HG03378 (cell line): Measurements from ENCODE around the gene VIPR1.

ENCODE experiments used
- ATAC-seq: cut with Tn5 transposase; IDR thresholded peaks from one replicate; pipeline ENCODE4 v1.9.1; 2021; ENCODE audit warnings: mild to moderate bottlenecking, moderate library complexity; ENCODE audit not compliant: unreplicated experiment

Gene VIPR1

DNA sequence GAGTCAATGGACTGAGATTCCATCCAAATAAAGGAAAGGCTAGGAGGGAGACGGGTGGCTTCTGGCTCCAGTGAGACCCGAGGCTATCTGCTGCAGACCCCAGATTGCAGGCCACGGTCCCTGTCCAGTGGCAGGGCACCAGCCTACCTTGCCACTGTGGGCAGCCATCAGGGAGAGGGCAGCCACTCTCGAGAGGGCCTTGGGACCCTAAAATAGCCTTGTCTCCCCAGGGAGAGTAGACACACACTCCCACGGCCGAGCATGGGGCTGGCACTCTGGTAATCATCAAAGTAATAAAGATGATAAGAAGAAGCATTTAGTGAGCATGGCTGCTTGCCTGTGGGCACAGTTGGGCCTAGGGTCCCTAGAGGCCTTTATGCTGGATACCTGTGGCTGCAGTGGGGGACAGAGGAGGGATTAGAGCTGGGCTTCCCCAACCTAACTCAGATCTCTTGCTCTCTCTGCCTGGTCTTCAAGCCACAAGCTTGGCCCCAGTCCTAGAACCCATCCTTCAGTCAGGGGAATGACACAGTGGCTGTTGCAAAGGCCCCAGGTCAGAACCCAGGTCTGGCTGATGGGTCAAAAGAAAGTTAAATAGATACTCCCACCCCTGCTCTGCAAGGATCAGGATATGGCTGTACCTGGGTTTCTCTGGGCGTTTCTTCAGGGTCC, 9.2 kb upstream of the VIPR1 start:
- no peak for ATAC-seq

DNA sequence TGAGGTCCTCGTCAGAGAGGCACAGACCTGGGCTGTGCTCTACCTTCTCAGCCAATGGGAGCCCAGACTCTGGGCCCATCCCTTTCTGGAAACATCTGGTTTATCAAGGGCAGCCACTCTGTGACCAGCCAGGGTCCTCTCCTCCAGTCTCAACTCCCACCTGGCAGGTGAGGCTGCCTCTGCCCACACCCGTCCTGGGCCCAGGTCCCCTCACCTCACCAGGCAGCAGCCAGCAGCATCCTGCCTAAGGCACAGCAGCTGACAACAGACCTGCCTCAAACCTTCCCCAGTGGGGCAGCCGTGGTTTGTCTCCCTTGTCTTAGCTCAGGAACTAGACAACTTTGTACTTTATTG, 8.7 kb upstream of the VIPR1 start:
- ATAC-seq, result no peak

DNA sequence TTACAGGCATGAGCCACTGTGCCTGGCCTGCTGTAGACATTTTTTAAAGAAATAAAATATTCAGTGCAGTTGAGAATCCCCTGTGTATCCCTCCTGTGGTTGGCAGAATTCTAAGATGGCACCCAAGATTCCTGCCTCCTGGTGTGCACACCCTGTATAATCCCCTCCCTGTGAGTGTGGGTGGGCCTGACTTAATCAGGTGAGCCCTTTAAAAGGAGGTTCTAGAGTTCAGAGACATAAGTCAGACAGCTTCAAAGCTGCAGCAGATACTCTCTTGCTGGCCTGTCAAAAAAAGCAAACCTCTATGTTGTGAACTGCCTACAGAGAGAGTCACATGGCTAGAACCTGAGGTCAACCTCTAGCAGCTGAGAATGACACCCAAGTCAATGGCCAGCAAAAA, 7.0 kb upstream of the VIPR1 start:
- ATAC-seq, result no peak

DNA sequence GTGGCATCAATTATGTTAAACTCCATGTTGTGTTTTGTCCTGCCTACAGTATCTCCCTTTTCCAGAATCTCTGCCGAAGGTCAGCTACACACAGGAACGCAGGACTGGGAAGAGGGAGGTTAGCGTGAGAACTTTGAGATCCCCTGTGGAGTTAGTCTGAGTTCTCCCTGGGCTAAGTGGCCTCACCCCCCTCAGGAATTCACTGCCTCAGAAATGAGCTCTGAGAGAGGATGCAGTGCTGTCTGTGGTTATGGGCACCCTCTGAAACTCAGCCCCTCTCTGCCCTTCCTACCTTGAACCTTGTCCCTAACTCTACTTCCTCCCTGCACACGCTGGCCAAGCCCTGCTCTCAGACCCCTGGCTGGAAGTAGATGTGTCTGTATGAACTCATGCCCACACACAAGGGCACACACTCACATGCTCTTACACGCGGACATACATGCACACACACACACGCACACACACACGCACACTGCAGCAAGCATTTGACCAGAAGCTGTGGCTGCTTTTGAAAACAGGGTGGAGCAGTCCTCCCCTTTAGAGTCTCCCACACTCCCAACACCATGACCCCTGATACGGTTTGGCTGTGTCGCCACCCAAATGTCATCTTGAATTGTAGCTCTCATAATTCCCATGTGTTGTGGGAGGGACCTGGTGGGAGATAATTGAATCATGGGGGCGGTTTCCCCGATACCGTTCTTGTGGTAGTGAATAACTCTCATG, 5.3 kb upstream of the VIPR1 start:
- ATAC-seq, result no peak

DNA sequence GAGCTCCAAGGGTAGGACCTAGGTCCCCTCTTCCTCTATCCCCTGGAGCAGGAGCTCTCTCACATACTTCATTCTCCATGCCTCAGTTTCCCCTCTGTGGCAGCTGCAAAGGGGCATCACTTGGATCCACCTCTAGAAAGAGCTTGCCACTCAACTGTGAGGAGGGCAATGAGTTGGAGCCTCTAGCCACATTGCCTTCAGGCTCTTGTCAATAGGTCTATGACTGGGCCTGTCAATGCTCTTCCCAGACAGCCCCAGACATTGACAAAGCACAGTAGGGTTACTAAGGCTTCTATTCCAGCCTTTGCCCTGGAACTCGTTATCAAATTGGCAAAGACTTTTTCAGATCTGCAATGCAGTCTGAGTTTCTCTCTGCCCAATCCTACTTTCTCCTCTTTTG, 4.4 kb upstream of the VIPR1 start:
- no peak for ATAC-seq

DNA sequence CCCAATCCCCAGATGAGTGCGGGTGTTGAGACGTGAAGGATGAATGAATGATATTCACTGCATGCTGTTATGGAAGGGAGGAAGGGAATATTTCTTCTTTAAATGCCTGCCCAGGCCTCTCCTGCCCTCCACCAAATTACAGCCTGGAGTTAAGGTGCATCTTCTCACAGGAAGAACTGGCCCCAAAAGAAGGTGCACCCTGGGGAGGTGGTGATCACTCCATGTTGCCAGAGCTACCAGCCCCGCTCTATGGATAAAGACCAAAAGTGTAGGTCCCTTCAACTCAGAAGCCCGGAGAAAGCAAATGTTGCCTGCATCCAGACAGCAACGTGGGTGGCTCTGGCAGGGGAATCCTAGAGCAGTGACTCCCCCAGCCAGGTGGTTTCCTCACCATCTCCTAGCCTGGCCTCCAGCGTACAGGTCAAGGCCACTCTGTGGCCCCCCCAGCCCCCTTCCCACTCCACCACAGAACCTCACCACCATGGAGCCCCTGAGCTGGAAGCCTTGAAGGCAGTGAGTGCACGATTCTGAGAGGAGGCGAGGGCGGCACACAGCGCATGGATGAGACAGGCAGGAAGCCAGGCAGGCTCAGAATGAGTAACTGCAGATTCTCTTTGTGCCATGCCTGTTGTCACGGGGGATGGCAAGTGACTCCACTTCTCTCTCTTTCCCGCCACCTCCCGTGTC, 3.5 kb upstream of the VIPR1 start:
- no peak for ATAC-seq

DNA sequence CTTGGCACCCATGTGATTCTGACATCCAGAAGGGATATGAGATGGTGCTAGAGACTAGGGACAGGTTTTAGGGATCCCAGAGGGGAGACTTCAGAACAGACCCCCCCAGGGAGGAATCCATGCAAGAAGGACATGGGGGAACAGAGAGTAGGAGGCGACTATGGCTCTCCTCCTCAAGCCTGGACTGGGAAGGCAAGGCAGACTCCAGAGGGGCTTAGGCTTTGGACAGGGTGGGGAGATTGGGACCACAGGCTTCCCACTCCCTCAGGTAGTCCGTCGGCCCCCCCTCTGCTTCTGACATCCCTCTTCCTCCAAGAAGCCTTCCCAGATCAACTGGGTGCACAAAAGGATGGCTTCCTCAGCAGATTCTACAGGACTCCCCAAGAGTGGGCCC, 3.0 kb upstream of the VIPR1 start:
- no peak for ATAC-seq

DNA sequence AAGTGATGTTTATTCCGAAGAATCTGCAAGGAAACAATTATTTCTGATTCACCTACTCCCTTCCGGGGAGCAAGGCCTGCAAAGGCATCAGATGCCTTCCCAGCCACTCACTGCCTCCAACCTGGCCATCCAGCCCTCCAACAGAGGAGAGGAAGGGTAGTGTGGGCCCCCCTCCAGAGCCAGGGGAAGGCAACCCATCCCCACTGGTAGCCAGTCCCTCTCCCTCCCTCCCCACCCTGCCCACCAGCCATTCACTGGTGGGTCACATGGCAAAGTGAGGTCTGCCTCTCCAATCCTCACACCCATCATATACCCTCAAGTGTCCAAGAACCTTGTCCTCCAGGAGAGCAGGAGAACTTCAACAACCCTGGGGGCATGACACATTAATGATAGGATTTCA, 2.4 kb upstream of the VIPR1 start:
- no peak for ATAC-seq

DNA sequence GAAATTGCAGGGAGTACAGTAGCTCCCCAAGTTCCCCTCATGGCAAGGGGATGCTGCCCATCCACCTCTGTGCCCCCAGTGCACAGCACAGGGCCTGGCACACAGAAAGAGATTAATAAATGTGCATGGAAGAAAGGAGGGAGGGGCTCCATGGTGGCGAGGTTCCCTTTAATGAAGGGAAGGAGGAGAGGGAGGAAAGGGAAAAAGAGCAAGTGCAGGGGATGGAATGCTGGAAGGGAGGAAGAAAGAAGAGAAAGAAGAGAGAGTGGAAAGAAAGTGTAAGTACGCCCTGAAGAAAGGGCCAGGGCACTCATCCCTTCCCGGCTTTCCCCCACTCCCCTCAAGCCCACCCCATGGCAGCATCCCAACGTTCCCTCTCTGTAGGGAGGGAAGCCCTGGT, 1.5 kb upstream of the VIPR1 start:
- ATAC-seq, result no peak

DNA sequence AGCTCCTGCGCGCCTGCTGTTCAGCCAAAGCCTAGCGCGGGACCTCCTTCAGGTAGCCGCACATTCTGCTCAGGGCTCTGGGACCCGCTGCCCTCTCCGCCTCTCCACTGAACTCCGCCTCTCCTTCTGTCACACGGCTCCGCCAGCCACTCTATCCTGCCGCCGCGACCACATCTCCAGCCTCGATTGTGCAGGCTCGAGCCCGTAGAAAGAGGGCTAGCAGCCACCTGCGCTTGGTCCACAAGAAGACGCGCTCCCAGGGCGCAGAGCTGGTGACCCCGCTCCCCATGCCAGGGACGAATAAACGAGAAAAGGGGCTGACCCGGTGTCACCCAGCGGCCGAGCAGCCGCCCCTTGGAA, 1.1 kb upstream of the VIPR1 start:
- ATAC-seq, result no peak

DNA sequence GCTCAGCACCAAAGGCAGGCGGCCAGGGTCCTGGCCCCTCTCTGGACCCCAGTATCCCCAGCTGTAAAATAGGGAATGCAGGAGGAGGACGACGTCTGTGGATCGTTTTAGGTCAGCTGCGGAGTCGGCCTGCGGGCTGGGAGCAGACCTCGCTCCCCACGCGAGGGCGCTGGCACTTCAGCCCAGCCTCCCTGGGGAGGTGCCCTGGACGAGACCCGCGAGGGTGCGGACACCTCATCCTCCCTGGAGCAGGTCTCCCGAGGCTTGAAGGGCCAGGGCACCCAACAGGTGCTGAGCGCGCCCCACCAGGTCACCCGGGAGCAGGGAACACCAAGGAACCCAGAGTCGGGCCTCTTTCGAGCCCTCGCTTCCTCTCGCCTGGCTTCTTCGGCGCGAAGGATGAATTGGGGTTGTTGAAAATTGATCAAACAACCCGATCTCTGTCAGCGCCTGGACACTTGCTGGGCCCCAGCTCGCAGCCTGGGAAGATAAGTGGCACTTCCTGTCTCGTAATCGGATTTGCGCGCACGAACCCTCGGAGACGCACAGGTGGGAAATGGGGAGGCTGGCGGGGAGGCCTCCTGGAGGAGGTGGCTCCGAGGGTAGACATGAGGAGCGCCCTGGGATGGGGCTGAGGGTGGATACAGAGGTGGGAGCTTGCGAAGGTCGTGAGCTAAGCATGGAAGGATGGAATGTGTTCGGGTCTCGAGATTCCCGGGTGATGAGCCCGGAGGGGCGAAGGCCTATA, 588 bp upstream of the VIPR1 start:
- ATAC-seq, result no peak

DNA sequence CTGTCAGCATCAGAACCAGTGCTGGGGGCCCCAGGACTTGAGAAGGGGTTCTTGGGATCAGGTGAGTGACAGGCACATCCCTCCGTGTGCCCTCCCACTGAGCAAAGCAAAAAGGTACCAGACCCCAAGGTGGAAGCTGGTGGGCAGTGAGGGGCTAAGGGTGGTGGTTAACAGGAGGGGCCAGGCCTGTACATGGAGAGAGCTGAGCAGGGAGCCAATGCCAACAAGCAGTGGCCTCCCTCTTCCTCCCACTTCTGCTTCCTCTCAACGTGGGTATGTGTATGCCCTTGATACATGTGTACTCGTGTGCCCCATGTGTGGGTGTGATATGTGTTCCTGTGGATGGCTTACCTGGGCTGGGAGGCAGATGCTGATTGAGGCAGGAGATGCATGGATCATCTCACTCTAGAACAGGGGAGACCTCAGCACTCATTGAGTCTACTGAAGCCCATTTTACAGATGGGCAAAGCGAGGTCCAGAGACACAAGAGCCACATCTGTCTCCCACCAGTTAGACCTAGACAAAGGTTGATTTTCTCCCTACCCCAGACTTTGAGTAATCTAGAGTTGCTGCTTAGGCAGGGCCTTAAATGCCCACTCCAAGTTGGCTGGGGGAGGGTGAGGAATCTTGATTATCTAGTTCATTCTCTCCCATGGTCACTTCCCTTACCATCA, 945 bp downstream of the VIPR1 start:
- ATAC-seq, result no peak

DNA sequence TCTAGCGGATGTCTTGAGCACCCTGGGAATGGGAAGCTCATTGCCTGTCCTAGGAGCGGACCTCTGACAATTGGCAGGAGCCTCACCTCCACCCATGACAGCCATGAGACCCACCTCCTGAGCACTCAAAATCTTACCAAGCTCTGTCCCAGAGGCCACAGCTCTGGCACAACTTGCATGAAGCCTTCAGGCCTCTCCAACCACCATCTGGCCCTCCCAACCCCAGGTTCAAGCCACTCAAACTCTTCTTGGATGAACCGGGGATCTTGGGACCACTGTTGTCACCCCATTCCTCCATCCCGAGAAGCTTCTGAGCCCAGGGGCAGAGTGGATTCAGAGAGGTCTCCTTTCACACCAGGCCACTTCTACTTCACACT, 1.5 kb downstream of the VIPR1 start:
- ATAC-seq, result no peak

DNA sequence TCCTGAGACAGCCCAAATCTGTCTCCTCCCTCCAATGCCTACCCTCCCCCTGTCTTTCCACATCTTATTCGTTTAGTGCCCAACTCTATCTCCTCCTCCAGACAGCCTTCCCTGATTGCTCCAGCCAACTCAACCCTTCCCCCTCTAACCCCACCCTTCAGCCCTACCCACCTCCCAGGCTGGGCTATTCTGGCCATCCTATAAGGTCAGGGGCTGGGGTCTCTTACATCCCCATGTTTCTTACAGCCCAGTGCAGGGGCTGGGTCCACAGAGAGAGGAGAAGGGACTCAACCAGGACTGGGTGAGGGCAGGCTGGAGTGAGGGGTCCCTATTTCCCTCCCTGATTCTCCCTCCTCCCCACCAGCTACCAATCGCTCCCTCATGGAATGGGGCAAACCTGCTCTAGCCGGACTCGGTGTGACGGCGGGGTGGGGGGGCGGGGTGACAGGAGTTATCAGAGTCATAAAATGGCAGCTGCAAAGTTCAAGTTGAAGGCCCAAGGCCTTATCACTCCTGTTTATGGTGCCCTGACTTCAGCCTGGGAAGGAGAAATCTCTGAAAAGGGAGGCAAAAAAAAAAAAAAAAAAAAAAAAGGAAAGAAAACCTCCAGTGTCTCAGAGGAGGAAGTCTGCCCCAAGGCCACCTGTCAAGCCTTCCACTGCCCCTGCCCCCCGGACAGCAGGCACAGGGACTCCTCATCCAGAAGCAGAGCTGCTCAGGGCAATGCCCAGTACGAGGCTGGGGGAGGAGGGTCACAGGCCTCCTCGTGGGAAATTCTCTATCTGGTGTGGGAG, 2.1 kb downstream of the VIPR1 start:
- ATAC-seq, result no peak

DNA sequence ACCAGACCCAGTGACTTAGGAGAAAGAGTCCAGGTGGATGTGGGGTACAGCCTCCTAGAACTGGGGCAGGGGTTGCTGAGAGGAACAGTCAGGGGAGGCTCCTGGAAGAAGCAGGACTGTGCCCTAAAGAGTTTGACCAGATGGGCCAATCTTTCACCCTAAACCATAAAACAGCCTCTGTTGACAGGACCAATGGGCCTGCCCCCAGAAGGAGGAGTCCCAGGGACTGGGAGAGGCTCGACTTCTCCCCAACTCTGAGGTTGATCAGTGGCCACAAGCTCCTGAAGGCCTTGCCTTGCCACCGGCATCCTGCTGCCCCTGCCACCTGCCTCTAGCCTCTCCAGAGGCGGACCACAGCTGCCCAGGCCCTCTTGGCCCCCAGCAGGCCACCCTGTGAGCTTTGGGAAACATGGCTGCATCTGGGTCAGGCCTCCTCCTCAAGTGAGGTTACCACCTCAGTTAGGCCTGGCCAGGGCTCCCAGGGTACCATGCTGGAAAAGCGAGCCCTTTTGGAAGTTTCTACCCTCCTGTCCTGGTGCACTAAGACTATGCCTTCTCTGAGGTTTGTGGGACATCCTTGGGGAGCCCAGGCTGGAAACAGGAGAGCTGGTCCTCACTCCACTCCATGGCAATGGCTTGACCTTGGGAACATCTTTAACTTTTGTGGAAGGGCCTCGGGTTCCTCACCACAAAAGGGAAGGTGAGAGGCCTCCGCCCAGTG, 2.8 kb downstream of the VIPR1 start:
- no peak for ATAC-seq

DNA sequence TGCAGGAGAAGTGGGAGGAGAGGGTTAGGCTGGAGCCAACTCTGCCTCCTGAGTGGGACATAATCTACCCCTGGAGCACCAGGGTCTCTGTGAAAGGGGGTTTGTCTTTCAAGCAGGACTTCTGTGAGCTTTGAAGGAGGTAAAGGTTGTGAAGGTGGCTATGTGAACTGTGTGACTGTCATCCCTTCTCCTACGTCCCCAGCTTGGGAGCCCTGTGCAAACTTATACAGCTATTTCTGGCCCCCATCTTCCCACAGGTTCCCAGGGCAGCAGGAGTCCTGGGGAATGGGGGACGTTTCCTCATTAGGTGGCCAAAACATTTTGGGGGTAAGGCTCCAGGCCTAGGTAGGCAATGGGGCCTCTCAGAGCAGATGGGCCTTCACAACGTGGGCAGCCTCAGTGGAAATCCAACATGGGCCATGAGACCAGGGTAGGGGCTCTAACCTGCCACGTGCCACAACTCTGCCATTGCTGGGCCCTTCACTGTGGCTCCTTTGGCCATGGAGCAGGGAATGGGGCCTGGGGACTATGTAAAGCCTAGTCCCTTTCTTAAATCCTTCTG, 3.5 kb downstream of the VIPR1 start:
- no peak for ATAC-seq

DNA sequence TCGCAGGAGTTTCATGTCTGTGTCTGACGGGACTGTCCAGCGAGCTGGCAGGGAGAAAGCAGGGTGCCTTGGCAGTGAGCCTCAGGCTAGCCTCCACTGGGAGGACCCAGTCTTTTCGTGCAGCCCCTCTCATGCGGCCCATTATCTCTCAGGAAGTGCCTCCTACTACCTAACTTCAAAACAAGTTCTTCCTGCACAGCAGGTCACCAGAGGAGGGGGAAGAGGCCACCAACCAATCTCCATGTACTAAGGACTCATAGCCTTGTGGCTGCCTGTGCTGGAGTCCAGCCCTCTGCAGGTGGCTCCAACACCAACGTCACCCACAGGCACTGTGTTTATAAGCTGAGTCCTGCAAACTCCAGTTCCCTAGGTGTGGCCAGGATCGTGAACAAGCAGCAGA, 4.8 kb downstream of the VIPR1 start:
- ATAC-seq, result no peak

DNA sequence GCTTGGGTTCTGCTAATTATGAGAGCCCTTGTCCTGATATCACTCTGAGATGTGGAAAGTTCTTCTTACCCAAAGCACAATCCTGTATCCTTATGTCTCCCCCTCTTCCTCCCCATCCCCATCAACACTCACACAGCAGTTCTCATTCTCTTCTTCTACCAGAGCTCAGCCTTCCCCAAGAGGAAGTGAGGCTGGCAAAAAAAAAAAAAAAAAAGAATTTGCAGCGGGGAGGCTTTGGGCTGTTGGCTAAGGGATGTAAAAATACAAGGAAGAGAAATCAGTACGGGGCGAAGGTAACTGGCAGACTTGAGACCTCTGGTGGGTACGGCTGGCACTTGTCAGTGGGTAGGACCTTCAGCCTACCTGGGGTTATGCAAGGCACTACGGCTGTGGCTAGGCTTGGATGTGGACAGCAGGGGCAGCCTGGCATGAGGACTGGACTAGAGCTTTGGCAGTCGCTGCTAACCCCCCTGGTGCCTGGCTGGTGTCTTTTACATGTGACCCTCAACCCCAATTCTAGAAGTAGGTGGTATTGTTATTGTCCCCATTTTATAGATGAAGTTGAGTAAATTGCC, 5.4 kb downstream of the VIPR1 start:
- no peak for ATAC-seq

DNA sequence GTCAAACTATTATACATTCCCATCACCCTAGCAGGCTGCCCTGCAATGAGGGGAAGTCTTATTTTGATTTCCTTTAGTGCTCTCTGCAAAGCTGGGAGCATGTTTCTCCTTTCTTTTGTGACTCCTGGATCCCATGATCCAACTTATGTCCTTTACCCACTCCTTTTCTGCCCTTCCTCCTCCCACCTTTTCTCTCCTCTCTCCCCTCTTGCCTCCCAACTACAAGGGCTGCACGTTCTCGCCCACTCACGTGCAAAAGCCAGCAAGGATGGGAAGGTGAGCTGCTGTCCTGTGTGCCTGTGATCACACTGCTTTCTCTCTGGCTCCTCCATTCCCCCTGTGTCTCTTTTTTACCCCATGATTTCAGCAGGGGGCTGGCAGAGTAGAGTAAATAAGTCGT, 6.1 kb downstream of the VIPR1 start:
- ATAC-seq, result no peak
